SU-DHL-6 (cell line): ENCODE measurements around the gene DYNC1H1.

Experiments used
- CTCF ChIP-seq: fragments of 200-600 bp; sonication (generic); IDR thresholded peaks from one replicate; pipeline ENCODE4 v1.5.1; 2017; ENCODE audit warnings: antibody characterized with exemption, mild to moderate bottlenecking, low read length, moderate library complexity; ENCODE audit not compliant: insufficient read depth, poor library complexity, severe bottlenecking
- EZH2phosphoT487 ChIP-seq: fragments of 200-600 bp; sonication (generic), shearing (Covaris generic); conservative IDR thresholded peaks from 2 replicates; pipeline ENCODE4 v1.6.1; 2018; ENCODE audit warnings: mild to moderate bottlenecking, antibody characterized with exemption, low read length, moderate library complexity, mixed read lengths

GRCh38 chr14:101918065-101918989, 46.0 kb upstream of the DYNC1H1 start:
- no peak for TF ChIP-seq CTCF
- TF ChIP-seq EZH2phosphoT487: no peak
